HG03280 (cell line): ENCODE results near the gene WDTC1.
"Not testable (repeated sequence)": the region's sequence is repeated elsewhere in the genome, so short reads cannot be mapped to it uniquely, and the experiment has no call there.

Experiments
- ATAC-seq: cut with Tn5 transposase; IDR thresholded peaks from one replicate; pipeline ENCODE4 v1.9.1; 2021; ENCODE audit warnings: mild to moderate bottlenecking, moderate library complexity; ENCODE audit not compliant: unreplicated experiment

WDTC1 gene

DNA sequence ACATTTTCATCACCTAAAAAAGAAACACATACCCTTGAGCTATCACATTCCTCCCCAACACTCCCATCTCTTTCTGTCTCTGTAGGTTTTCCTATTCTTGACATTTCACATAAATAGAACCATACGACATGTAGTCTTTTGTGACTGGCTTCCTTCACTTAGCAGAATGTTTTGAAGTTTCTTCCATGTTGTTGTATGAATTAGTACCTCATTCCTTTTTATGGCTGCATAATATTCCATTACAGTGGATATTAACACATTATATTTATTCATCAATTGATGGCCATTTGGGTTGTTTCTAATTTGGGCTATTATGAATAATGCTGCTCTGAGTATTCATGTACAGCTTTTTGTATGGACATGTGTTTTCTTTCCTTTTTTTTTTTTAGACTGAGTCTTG lies 11.8 kb downstream of the WDTC1 start:
- no peak for ATAC-seq

- no peak for ATAC-seq
Observed at GRCh38 chr1:27253596-27253995, 19.2 kb downstream of the WDTC1 start.

DNA sequence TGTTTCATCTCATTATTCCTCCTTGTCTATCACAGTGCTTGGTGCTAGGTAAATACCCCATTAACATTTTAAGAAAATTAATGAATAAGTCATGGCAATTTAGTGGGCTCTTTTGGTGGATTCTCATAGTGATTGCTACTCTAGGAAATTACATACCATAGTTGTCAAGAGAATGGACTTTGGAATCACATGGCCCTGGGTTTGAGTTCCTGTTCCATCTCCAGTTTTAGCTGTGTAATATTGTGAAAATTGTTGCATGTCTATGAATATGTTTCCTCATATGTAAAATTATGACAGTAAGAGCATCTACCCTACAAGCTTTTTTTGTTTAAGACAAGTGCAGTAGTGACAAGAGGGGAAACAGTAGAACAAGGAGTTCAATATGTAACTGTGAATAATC lies 20.7 kb downstream of the WDTC1 start:
- no peak for ATAC-seq

- no peak for ATAC-seq
Observed at GRCh38 chr1:27257155-27257554, 22.7 kb downstream of the WDTC1 start.

- ATAC-seq = no peak
Observed at GRCh38 chr1:27258598-27258997, 24.2 kb downstream of the WDTC1 start.

DNA sequence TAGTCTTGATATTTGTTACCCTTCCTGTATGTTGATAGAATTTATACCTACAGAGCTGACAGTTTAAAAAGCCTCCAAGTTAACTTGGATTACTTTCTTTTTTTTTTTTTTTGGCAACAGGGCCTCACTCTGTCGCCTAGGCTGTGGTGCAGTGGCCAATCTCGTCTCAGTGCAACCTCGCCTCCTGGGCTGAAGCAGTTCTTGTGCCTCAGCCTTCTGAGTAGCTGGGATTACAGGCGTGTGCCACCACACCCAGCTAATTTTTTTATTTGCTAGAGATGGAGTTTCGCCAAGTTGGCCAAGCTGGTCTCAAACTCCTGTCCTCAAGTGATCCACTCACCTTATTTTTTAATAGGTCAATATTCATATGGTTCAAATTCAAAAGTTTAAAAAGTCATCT lies 32.7 kb downstream of the WDTC1 start:
- ATAC-seq = no peak

DNA sequence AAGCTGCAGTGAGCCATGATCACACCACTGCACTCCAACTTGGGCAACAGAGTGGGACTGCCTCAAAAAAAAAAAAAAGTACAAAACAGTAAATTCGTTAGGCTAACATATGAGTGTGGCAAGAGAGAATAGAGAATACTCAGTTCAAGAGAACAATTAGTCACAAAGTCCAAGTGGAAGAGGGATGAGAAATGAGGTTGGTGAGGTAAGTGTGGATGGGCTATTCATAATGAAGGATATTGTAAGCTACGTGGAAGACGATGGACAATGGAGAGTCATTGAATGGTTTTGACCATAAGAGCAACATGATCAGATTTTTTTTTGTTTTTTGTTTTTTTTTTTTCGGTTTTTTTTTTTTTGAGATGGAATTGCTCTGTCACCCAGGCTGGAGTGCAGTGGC lies 34.8 kb downstream of the WDTC1 start:
- no peak for ATAC-seq

- ATAC-seq = no peak
Observed at GRCh38 chr1:27274204-27274603, 39.8 kb downstream of the WDTC1 start.

DNA sequence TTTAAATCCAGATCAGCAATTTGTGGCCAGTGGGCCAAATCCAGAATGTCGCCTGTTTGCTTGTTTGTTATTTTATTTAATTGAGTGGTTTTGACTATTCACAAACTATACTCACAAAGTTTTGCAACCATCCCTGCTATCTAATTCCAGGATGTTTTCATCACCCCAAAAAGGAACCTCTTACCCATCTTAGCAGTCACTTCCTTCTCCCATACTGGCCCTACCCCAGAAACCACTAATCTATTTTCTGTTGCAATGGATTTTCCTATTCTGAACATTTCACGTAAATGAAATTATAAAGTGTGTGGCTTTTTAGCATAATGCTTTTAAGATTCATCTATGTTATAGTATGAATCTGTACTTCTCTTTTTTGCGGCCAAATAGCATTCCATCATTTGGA lies 41.3 kb downstream of the WDTC1 start:
- ATAC-seq = no peak

DNA sequence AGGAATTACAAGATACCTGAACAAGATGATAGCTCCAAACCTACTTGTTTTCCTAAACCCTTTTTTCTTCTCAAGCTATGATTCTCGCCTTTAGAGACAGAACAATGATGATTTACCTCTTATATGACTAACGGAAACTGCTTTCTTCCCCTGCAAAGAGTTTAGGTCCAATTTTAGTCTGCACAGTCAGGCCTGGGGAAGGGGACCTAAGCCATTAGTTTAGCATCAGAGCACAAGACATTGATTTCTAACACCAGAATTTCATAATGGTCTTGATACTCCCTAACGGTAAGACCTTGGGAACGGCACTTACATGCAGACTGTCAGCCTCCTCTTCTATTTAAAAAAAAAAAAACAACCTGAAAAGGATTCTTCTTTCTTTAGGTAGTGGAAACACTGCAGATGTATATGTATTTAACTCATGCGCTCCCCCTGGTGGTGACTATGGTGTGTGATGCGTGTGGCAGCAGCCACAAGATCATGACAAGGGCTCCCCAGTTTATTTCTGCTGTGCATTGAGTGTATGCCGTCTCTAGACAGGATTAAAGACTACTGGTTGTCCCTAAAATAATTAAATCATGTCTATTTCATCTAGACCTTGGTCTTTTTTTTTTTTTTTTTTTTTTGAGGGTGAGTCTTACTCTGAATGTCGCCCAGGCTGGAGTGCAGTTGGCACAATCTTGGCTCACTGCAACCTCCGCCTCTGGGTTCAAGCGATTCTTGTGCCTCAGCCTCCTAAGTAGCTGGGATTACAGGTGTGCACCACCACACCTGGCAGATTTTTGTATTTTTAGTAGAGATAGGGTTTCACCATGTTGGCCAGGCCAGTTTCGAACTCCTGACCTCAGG lies 50.2 kb downstream of the WDTC1 start:
- ATAC-seq = no peak

- no peak for ATAC-seq
Observed at GRCh38 chr1:27285274-27285660, 50.8 kb downstream of the WDTC1 start.

DNA sequence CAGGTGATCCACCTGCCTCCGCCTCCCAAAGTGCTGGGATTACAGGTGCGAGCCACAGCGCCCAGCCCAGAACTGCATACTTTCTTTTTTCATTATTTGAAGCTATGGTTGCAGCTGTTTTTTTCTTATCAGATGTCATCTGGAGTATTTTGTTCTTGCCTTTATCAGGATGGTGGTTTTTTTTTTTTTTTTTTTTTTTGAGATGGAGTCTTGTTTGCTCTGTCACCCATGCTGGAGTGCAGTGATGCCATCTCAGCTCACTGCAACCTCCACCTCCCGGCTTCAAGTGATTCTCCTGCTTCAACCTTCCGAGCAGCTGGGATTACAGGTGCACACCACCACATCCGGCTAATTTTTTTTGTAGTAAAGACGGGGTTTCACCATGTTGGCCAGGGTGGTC lies 51.4 kb downstream of the WDTC1 start:
- not testable (repeated sequence) for ATAC-seq

- not testable (repeated sequence) for ATAC-seq
Observed at GRCh38 chr1:27289125-27289524, 54.7 kb downstream of the WDTC1 start.

GRCh38 chr1:27290581-27290980 lies 56.1 kb downstream of the WDTC1 start:
- no peak for ATAC-seq

- ATAC-seq = no peak
Observed at GRCh38 chr1:27292106-27292505, 57.7 kb downstream of the WDTC1 start.

GRCh38 chr1:27293915-27294314 lies 59.5 kb downstream of the WDTC1 start:
- ATAC-seq = no peak

- no peak for ATAC-seq
Observed at GRCh38 chr1:27296773-27297291, 62.4 kb downstream of the WDTC1 start.

- ATAC-seq = no peak
Observed at GRCh38 chr1:27297903-27298302, 63.5 kb downstream of the WDTC1 start.

GRCh38 chr1:27298632-27299384 lies 64.4 kb downstream of the WDTC1 start:
- ATAC-seq = no peak

DNA sequence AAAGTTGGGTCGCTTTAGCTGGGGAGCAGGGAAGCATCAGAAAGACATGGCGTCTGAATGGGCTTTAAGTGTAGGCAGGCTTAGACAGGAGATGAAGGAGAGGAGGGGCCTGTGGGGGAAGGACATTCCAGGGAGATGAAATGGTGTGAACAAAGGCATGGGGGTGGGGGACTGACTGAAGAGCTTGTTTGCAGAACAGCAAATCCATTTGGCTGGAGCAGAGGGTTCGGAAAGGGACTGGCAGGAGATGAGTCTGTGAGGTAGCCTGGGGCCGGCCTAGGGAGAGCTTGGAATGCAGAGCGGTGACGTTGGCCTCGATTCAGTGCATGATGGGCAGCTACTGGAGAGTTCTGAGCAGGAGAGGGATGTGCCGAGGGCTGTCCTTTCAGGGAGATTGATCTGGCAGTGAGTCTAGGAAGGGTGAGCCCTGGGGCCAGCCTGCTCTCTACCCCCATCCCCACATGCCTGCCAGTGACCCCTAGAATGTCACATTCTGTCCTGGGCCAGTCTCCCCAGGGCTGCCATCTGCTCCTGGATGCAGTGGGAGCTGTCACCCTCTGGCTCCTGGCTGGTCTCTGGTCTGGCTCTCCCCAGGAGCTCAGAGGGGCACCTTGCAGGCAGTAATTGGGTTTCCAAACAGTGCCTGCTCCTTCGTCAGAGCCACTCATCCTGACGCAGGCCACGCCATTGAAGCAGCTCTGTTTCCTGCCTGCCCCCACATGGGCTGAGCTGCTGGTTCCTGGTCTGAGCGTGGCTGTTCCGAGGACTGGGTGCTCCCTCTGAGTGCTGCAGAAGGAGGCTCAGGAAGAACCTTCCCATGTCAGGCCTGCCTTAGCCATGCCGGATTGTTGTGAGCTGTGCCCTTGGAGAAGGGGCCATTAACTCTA lies 65.2 kb downstream of the WDTC1 start:
- no peak for ATAC-seq
